SKM-1 treated with dmso at 0.1 percent for 144 hours (cell line): ENCODE results near the gene GPR78.

ENCODE experiments used
- DNase-seq: peaks from one replicate; lab custom pipeline; 2025; ENCODE audit not compliant: unreplicated experiment; lab: John Stamatoyannopoulos, UW

GPR78 gene

GRCh38 chr4:8580321-8581093 lies at the start of gene GPR78:
GPR78 (plus strand) TSS chr4:8580392; CDS start chr4:8580983, 591 bp downstream.
- no peak for DNase-seq

GRCh38 chr4:8532245-8532781 lies 47.9 kb upstream of the GPR78 start:
- no peak for DNase-seq

GRCh38 chr4:8533274-8533865 lies 46.8 kb upstream of the GPR78 start:
- no peak for DNase-seq

- DNase-seq = no peak
Observed at GRCh38 chr4:8534129-8534528, 46.1 kb upstream of the GPR78 start.

- no peak for DNase-seq
Observed at GRCh38 chr4:8534611-8535010, 45.6 kb upstream of the GPR78 start.

- DNase-seq = no peak
Observed at GRCh38 chr4:8536467-8536866, 43.7 kb upstream of the GPR78 start.

GRCh38 chr4:8537041-8537461 lies 43.1 kb upstream of the GPR78 start:
- DNase-seq = peak; percentile 33

GRCh38 chr4:8538076-8538702 lies 42.0 kb upstream of the GPR78 start:
- no peak for DNase-seq

GRCh38 chr4:8538703-8539567 lies 41.3 kb upstream of the GPR78 start:
- no peak for DNase-seq

- DNase-seq = no peak
Observed at GRCh38 chr4:8539661-8540060, 40.5 kb upstream of the GPR78 start.

- no peak for DNase-seq
Observed at GRCh38 chr4:8540072-8540471, 40.1 kb upstream of the GPR78 start.

- DNase-seq = no peak
Observed at GRCh38 chr4:8540586-8540985, 39.6 kb upstream of the GPR78 start.

GRCh38 chr4:8540991-8541390 lies 39.2 kb upstream of the GPR78 start:
- no peak for DNase-seq

- no peak for DNase-seq
Observed at GRCh38 chr4:8541981-8542715, 38.0 kb upstream of the GPR78 start.

- DNase-seq = no peak
Observed at GRCh38 chr4:8542776-8543525, 37.2 kb upstream of the GPR78 start.

- DNase-seq = no peak
Observed at GRCh38 chr4:8543623-8544022, 36.6 kb upstream of the GPR78 start.

- DNase-seq = no peak
Observed at GRCh38 chr4:8544282-8544681, 35.9 kb upstream of the GPR78 start.

GRCh38 chr4:8544741-8545438 lies 35.3 kb upstream of the GPR78 start:
- no peak for DNase-seq

- DNase-seq = no peak
Observed at GRCh38 chr4:8545439-8545765, 34.8 kb upstream of the GPR78 start.
